ENCODE data around the gene ERMP1. TPM values are rescaled to one million over a fixed set of nuclear protein-coding genes. Genes with fewer than 3 reads are reported as not detected.

The ERMP1 gene
- total and polyA plus RNA-seq, 10 of the 15 experiments (the other 5 are each of a cell fraction or from before 2014, with no cell fraction given), result 2.4 to 42.1 (median 8.1) TPM

- in situ Hi-C loops (cut with MboI), result no loop called here
- Histone ChIP-seq H3K27me3 (replicated peaks in 1 of 2; ENCODE audit: control insufficient read depth in 2 of 2, insufficient read depth in 2 of 2, low read length in 1 of 2) (no peaks in the 10 kb centered on the region), H3K27ac (ENCODE audit: control insufficient read depth, insufficient read depth) (no peak overlapping the region), H3K9ac (ENCODE audit: control insufficient read depth, insufficient read depth, low read length) (no peak overlapping the region), H3K4me1 (ENCODE audit: control insufficient read depth, insufficient read depth, low read length) (no peaks in the 10 kb centered on the region), H3K4me3 (no peak overlapping the region), H3K9me3 (replicated peaks; ENCODE audit: control insufficient read depth, insufficient read depth, low read length) (no peaks in the 10 kb centered on the region), H4K20me1 (ENCODE audit: control insufficient read depth, insufficient read depth) (no peaks in the 10 kb centered on the region), H3K4me2 (ENCODE audit: control insufficient read depth, insufficient read depth) (no peak overlapping the region), H2AFZ (ENCODE audit: control insufficient read depth, low read depth, low read length) (no peak overlapping the region), H3K36me3 (ENCODE audit: control insufficient read depth in 2 of 2, insufficient read depth in 2 of 2, low read length in 1 of 2) (peaks cover 0 to 19% of the 10 kb centered on the region in 2 experiments; a peak in 2 of 4 replicates), H3K79me2 (ENCODE audit: control insufficient read depth, insufficient read depth, low read length) (no peaks in the 10 kb centered on the region)
- no peak for FAIRE-seq
- ChIA-PET SMC1A (ENCODE audit: uncharacterized antibody, unreplicated experiment) (interaction anchor here (0.9 to 2.0 kb wide), 5 partner anchors 9 to 52 kb away, joined by 3 to 7 read pairs (median 3); partner anchors contain the start of gene ERMP1), POLR2A (interaction anchor here (0.6 to 0.7 kb wide), 2 partner anchors 16 to 20 kb away, joined by 4 read pairs; no protein-coding TSS in a partner anchor), RAD21 (ENCODE audit: unreplicated experiment) (no interaction called here), CTCF (interaction anchor here (0.6 to 1.8 kb wide), 4 partner anchors 14 to 38 kb away, joined by 3 to 7 read pairs (median 4); no protein-coding TSS in a partner anchor)
- intact Hi-C loops (cut with micrococcal nuclease; ENCODE audit: unreplicated experiment), result no loop called here
- no peak for DNase-seq (ENCODE audit: low read depth, low spot score)
- ATAC-seq, result no peak
- BruUV-seq (replicated peaks), result no TSS peak
- WGBS (ENCODE audit: insufficient coverage, insufficient replicate concordance, low lambda C conversion rate, missing lambda C conversion rate), result 100% methylated on average over 1 of the region's 1 CpG
- TF ChIP-seq HDAC2 (IDR thresholded peaks at IDR 0.05) (no peak), CBX5 (IDR thresholded peaks at IDR 0.05; ENCODE audit: low read depth) (no peak), SREBF1 (IDR thresholded peaks at IDR 0.05; ENCODE audit: low read length) (no peak), JUND (IDR thresholded peaks at IDR 0.05; ENCODE audit: low read depth, low read length) (no peak), MTA2 (IDR thresholded peaks at IDR 0.05; ENCODE audit: low read depth) (no peak), RAD21 (IDR thresholded peaks at IDR 0.05; ENCODE audit: insufficient read depth, low read depth, low read length) (no peak), ATF2 (IDR thresholded peaks at IDR 0.05; ENCODE audit: low read length) (no peak), POLR2A (IDR thresholded peaks at IDR 0.05; ENCODE audit: low read depth, low read length) (no peak), FOXM1 (IDR thresholded peaks at IDR 0.05; ENCODE audit: low read depth, low read length) (no peak), ASH2L (IDR thresholded peaks at IDR 0.05; ENCODE audit: borderline replicate concordance, low read depth) (no peak), EGR1 (IDR thresholded peaks at IDR 0.05; ENCODE audit: borderline replicate concordance in 1 of 2, low read depth in 2 of 2, low read length in 2 of 2) (no peak), IRF3 (IDR thresholded peaks at IDR 0.05) (no peak), KAT2A (conservative IDR thresholded peaks at IDR 0.05; ENCODE audit: control insufficient read depth, low read depth, low read length) (no peak), ZZZ3 (IDR thresholded peaks at IDR 0.05; ENCODE audit: control insufficient read depth, insufficient read length, low read depth) (no peak)
- TF ChIP-seq, protein P1, sequence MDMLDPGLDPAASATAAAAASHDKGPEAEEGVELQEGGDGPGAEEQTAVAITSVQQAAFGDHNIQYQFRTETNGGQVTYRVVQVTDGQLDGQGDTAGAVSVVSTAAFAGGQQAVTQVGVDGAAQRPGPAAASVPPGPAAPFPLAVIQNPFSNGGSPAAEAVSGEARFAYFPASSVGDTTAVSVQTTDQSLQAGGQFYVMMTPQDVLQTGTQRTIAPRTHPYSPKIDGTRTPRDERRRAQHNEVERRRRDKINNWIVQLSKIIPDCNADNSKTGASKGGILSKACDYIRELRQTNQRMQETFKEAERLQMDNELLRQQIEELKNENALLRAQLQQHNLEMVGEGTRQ (IDR thresholded peaks at IDR 0.05; ENCODE audit: borderline replicate concordance, low read depth, low read length), result no peak
- TF ChIP-seq, protein P2, sequence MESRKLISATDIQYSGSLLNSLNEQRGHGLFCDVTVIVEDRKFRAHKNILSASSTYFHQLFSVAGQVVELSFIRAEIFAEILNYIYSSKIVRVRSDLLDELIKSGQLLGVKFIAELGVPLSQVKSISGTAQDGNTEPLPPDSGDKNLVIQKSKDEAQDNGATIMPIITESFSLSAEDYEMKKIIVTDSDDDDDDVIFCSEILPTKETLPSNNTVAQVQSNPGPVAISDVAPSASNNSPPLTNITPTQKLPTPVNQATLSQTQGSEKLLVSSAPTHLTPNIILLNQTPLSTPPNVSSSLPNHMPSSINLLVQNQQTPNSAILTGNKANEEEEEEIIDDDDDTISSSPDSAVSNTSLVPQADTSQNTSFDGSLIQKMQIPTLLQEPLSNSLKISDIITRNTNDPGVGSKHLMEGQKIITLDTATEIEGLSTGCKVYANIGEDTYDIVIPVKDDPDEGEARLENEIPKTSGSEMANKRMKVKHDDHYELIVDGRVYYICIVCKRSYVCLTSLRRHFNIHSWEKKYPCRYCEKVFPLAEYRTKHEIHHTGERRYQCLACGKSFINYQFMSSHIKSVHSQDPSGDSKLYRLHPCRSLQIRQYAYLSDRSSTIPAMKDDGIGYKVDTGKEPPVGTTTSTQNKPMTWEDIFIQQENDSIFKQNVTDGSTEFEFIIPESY (IDR thresholded peaks at IDR 0.05), result no peak
- TF ChIP-seq, protein P3, sequence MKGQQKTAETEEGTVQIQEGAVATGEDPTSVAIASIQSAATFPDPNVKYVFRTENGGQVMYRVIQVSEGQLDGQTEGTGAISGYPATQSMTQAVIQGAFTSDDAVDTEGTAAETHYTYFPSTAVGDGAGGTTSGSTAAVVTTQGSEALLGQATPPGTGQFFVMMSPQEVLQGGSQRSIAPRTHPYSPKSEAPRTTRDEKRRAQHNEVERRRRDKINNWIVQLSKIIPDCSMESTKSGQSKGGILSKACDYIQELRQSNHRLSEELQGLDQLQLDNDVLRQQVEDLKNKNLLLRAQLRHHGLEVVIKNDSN (IDR thresholded peaks at IDR 0.05; ENCODE audit: borderline replicate concordance, extremely low read length, insufficient read depth, low read depth, low read length), result no peak
- TF ChIP-seq, protein P4, sequence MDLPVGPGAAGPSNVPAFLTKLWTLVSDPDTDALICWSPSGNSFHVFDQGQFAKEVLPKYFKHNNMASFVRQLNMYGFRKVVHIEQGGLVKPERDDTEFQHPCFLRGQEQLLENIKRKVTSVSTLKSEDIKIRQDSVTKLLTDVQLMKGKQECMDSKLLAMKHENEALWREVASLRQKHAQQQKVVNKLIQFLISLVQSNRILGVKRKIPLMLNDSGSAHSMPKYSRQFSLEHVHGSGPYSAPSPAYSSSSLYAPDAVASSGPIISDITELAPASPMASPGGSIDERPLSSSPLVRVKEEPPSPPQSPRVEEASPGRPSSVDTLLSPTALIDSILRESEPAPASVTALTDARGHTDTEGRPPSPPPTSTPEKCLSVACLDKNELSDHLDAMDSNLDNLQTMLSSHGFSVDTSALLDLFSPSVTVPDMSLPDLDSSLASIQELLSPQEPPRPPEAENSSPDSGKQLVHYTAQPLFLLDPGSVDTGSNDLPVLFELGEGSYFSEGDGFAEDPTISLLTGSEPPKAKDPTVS (IDR thresholded peaks at IDR 0.05; ENCODE audit: low read depth, low read length), result no peak
Observed at GRCh38 chr9:5811751-5812150, 21.2 kb downstream of the ERMP1 start.

All from GM12878 (cell line).